ENCODE measurements around the gene HDDC3. TPM values are rescaled to one million over a fixed set of nuclear protein-coding genes. Genes with fewer than 3 reads are reported as not detected.

The HDDC3 gene
- 11.8 and 14.3 TPM in 2 replicates for total RNA-seq

GRCh38 chr15:90931828-90932659 is at the start of gene HDDC3:
Gene HDDC3, minus strand, starts transcription at chr15:90932549. Its CDS starts 9 bp downstream, at chr15:90932540.

GRCh38 chr15:90954712-90955623 is 22.6 kb upstream of the HDDC3 start, which contains the start of gene RCCD1:
Gene RCCD1, plus strand, starts transcription at chr15:90954884. Its CDS starts 1,851 bp downstream, at chr15:90956735.

GRCh38 chr15:90934949-90935751 is 2.8 kb upstream of the HDDC3 start, which contains the start of gene UNC45A:
Gene UNC45A, plus strand, starts transcription at chr15:90935285. Its CDS starts 40 bp downstream, at chr15:90935325.

GRCh38 chr15:90902840-90903732 is 29.3 kb downstream of the HDDC3 start, which contains the start of gene MAN2A2:
Gene MAN2A2, plus strand, starts transcription at chr15:90903302. Its CDS starts 906 bp downstream, at chr15:90904208.

GRCh38 chr15:90883976-90884718 is 48.2 kb downstream of the HDDC3 start, which contains the start of gene FES:
Gene FES, plus strand, starts transcription at chr15:90884504. Its CDS starts 542 bp downstream, at chr15:90885046.

Other genes starting within 250 kb of the HDDC3 start
- gene BLM, start 215.2 kb downstream of the HDDC3 start, total RNA-seq: 0.96 and 1.2 TPM in 2 replicates
- gene FURIN, start 64.0 kb downstream of the HDDC3 start, total RNA-seq: 108 and 120 TPM in 2 replicates
- gene FES, start 48.0 kb downstream of the HDDC3 start, total RNA-seq: 17.4 and 23.2 TPM in 2 replicates
- 79.4 and 84.2 TPM in 2 replicates for gene MAN2A2, start 29.2 kb downstream of the HDDC3 start, total RNA-seq
- 109 and 134 TPM in 2 replicates for gene UNC45A, start 2.7 kb upstream of the HDDC3 start, total RNA-seq
- gene RCCD1, start 22.3 kb upstream of the HDDC3 start, total RNA-seq: 14.8 and 18.0 TPM in 2 replicates
- 17.8 and 47.7 TPM in 2 replicates for gene PRC1, start 62.0 kb upstream of the HDDC3 start, total RNA-seq
- 13.4 and 18.2 TPM in 2 replicates for gene VPS33B, start 90.0 kb upstream of the HDDC3 start, total RNA-seq
- gene SV2B, start 167.7 kb upstream of the HDDC3 start, total RNA-seq: under 0.01 TPM in 1 of 2 replicates, not detected in the other